Activated T-helper 9 cell treated with anti-CD3 and anti-CD28 coated beads, Interleukin-2, amount 50 U/mL, for 16 hours (primary cell): ENCODE results near the gene KMT5C.
A peak's percentile ranks its signal among the peaks of the same experiment; 100 is the strongest.
"Not testable (repeated sequence)": the region's sequence is repeated elsewhere in the genome, so short reads cannot be mapped to it uniquely, and the experiment has no call there.

Experiments used
- DNase-seq: peaks from one replicate; pipeline ENCODE4 v3.0.0-alpha.2; 2020; ENCODE audit warnings: low read depth

KMT5C gene

DNA sequence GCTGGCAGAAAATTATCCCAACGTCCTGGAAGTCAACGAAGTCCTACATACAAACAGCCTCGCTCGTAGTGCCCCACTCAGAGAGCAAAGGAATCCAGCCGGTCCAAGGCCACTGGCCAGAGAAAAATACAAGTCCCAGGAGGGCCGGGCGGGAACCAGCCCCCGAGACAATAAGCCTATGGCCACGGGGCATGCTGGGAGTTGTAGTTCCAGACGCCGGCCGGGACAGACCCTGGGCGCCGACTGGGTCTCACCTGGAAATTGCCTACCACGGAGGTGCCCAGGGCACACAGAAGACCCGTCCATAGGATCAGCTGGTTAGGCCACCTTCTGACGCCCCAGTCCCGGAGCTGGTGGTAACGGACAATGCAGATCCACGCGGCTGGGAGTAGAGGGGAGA lies 19.9 kb upstream of the KMT5C start:
- DNase-seq = no peak

GRCh38 chr19:55320844-55321419 lies 18.7 kb upstream of the KMT5C start:
- no peak for DNase-seq

GRCh38 chr19:55321466-55322137 lies 18.1 kb upstream of the KMT5C start:
- DNase-seq = no peak

DNA sequence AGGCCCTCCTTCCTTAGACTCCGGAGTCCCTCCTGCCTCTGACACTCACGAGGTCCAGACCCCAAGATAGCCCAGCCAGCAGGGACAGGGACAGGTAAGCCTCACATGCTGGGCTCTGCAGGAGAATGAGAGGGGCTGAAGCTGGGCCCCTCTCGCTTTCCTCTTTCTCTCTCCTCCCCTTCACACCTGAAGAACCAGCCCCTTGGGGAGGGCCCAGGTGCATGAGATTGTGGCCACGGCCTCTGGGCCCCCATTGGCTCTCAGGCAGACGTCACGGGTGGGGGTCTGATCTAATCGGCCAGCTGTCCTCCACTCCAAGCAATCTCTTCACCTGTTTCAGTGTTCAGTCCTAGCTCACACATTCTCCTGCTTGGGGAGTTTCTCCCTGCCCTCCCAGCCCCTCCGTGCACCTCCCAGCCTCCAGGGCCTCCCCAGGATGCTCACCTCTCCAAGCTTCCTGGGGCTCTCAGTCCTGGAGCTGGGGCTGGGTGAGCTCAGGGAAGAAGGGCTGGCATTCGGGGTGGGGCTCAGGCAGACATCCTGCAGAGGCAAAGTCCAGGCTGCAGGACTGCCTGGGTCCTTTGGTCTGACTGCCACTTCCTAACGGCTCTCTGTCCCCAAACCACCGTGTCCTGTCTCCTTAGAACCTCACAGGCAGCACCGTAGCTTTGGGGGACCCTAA lies 17.3 kb upstream of the KMT5C start:
- DNase-seq = no peak

DNA sequence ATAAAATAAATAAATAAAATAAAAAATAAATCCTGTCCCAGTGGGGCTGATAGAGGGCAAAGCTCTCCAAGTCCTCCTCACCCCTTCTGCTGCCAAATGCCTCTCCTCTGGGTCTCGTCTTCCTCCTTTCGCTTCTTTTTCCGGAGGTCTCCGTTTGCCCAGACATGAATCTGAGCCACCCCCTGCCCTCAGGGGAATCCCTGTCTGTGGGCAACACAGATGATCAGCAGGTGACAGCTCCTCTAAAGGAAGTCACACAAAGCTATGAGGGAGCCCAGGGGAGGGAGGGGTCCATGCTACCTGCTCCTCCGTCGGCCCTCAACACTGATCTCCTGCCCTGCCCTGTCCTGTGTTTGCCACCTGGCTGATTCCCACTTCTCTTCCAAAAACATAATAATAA lies 15.0 kb upstream of the KMT5C start:
- DNase-seq = no peak

- no peak for DNase-seq
Measured at GRCh38 chr19:55325172-55325571, 14.5 kb upstream of the KMT5C start, which contains the start of gene TMEM150B. TMEM150B (minus strand) TSS chr19:55325341; CDS start chr19:55321036, 4,305 bp downstream.

DNA sequence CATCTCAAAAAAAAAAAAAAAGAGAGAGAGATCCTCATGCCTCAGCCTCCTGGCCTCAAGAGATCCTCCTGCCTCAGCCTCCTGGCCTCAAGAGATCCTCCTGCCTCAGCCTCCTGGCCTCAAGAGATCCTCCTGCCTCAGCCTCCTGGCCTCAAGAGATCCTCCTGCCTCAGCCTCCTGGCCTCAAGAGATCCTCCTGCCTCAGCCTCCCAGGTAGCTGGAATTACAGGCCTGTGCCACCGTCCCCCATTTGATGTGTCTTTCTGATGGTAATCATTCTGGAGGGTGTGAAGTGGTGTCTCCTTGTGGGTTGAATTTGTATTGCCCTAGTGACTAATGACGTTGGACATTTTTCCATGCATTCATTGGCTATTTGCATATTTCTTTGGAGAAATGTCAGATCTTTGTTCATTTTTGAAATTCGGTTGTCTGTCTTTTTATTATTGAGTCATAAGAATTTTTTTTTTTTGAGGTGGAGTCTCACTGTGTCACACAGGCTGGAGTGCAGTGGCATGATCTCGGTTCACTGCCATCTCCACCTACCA lies 10.8 kb upstream of the KMT5C start:
- not testable (repeated sequence) for DNase-seq

- not testable (repeated sequence) for DNase-seq
Measured at GRCh38 chr19:55329791-55330190, 9.9 kb upstream of the KMT5C start.

- no peak for DNase-seq
Measured at GRCh38 chr19:55333870-55334269, 5.8 kb upstream of the KMT5C start.

- no peak for DNase-seq
Measured at GRCh38 chr19:55336101-55336500, 3.6 kb upstream of the KMT5C start.

DNA sequence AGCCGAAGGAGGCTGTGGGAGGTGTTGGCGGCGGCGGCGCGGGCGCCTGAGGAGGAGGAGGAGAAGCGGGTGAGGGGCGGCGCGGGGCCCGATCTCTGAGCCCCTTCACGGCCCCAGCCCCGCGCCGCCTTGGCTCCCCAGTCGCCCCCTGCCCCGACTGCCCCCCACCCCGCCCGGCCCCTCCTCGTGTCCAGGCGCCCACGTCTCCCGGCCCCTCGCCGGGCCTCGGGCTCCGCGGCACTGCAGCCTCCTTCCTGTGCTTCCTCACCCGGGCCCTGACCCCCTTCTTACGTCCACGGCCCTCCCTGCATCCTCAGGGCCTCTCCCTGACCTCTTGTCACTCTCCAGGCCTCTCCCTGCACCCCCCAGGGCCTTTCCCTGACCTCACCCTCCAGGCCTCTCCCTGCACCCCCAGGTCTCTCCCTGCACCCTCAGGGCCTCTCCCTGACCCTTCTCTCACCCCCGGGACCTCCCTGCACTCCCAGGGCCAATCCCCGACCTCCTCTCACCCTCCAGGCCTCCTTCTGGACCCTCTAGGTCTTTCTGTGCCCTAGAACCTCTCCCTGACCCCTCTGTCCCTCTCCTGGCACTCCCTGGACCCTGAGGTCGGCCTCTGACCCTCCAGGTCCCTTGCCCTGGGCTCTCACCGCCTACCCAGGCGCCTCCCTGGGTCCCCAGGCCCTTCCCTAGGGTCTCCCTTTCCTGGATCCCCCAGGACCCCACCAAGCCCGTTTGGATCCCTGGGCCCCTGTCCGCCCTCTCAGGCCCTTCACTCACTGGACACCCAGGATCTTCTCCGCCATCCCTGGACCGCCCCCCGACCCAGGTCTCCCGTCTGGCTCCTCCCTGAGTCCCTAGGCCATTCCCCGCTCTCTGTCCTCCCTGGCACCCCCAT lies 460 bp downstream of the KMT5C start:
- no peak for DNase-seq

DNA sequence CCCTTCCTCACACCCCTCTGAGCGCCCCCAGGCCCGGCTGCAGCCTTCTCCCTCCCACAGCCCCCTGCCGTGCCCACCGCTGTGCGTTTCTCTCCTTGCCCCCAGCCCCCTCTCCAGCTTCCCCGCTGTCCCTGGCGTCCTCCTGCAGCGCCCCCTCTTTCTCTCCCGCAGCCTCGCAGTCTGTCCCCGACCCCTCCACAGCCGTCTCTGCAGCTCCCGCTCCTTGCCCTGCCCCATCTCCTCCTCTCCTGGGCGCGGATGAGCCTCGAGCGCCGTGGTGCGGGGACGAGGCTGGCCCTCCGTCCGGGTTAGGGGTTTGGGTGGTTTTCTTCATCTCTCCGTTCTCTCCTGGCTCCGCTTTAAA lies 1.1 kb downstream of the KMT5C start:
- DNase-seq = no peak

DNA sequence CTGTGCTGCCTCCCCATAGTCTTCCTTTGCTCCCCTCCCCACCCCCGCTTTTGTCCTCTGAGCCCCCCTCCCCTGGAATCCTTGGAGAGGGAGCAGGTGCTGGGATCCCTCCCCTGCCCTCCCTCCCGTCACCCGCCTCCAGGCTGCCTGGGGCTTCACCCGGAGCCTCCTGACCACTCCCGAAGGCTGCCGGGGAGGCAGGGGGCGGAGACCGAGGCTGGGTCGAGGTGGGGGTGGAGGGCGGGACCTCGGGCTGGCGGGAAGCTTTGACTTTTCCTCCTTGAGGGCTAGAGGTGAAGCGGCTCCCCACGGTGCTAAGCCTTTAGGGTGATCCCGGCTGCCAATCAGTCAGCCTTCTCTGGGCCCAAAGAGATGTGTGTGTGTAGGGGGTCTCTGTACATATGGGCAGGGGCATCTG lies 1.5 kb downstream of the KMT5C start:
- DNase-seq = peak; percentile 38

DNA sequence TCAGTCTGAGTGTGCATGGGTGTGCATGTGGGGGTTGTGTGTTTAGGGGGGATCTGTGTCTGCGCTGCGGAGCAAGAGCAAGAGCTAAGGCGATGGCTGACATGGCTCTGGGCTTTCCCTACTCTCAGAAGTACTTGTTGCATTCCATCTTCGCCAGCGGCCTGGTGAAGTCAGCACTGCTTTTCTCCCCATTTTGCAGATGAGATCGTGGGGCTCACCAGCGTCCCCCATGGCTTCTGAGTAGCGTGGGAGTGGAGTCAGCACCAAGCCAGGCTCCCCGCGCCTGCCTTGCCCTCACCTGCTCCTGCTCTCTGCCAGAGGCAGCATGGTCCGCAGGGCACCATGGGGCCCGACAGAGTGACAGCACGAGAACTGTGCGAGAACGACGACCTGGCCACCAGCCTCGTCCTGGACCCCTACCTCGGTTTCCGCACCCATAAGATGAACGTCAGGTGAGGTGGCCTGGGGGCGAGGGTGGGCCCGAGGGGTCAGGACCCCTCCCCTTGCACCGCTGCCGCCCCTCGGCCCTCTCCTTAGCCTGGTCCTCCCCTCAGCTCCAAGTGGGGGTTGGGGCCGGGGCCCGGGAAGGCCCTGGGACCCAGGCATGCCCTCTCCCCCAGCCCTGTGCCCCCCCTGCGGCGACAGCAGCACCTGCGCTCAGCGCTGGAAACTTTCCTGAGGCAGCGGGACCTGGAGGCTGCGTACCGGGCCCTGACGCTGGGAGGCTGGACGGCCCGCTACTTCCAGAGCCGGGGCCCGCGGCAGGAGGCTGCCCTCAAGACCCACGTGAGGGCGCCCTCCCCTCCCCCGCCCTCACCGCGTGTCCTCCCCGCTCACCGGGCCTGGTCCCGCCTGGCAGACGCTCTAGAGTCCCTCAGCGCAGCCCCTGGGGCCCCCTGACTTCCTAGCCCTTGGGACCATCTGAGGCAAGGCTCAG lies 2.2 kb downstream of the KMT5C start:
- DNase-seq = no peak

GRCh38 chr19:55344444-55344843 lies 4.8 kb downstream of the KMT5C start:
- no peak for DNase-seq

- DNase-seq = no peak
Measured at GRCh38 chr19:55345101-55345817, 5.6 kb downstream of the KMT5C start.

DNA sequence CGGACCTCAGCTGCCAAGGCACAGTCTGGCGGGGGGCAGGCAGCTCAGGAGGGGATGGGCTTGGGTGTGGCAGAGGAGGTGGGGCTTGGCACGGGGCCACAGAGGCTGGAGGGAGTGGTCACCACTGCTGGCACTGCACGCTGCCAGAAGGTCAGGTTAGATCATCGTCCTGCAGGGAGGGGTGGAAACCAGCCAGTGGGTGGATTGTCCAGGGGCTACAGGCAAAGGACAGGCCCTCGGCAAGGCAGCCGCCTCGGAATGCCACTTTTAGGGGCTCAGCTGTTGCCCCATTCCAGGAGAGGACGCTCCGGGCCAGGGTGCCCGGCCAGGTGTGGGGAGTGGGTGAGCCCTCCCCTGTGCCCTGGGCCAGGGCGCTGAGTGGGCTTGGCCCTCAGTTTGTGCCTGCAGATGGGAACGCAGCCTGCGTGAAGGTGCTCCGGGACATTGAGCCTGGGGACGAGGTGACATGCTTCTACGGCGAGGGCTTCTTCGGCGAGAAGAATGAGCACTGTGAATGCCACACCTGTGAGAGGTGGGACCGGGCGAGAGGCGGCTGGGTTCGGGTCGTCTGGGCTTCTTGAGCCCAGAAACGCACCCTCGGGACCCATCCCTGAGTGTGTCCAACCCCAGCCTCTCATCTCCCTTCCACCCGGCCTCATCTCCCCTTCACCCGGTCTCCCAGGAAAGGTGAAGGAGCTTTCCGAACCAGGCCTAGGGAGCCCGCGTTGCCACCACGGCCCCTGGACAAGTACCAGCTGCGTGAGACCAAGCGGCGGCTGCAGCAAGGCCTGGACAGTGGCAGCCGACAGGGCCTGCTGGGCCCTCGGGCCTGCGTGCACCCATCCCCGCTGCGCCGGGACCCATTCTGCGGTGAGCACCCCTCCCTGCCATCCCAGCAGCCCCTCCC lies 6.4 kb downstream of the KMT5C start:
- no peak for DNase-seq

GRCh38 chr19:55346725-55347441 lies 7.2 kb downstream of the KMT5C start:
- no peak for DNase-seq
